Esophagus muscularis mucosa (tissue), 2 donors: ENCODE measurements around the gene CACNA1S.

ENCODE experiments used
- POLR2A ChIP-seq: fragments of 450-650 bp; IDR thresholded peaks from one replicate; pipeline ENCODE4 v1.6.1; 2017; ENCODE audit warnings: antibody characterized with exemption, moderate library complexity, mild to moderate bottlenecking, low read depth
- POLR2AphosphoS5 ChIP-seq, 2 donors: sonication (generic); formaldehyde crosslinking; IDR thresholded peaks; one replicate each; pipeline ENCODE4 v1.6.1; 2017; ENCODE audit warnings: antibody characterized with exemption in 2 of 2

- TF ChIP-seq POLR2A (no peak), POLR2AphosphoS5 (IDR thresholded peaks at IDR 0.05) (no peak)
Observed at GRCh38 chr1:201074018-201074417, 38.2 kb downstream of the CACNA1S start.
